Fibroblast of the aortic adventitia (primary cell): ENCODE measurements around the gene PWWP2B. TPM values are rescaled to one million over a fixed set of nuclear protein-coding genes. Genes with fewer than 3 reads are reported as not detected.
A peak's percentile ranks its signal among the peaks of the same experiment; 100 is the strongest.
"Not testable (repeated sequence)": the region's sequence is repeated elsewhere in the genome, so short reads cannot be mapped to it uniquely, and the experiment has no call there.

Experiments
- DNase-seq: peaks from one replicate; pipeline ENCODE4 v3.0.0-alpha.2; 2010; ENCODE audit warnings: low read depth
- H3K4me3 ChIP-seq: 2 replicates; pipeline ENCODE4 v1.5.1; 2011; ENCODE audit warnings: low read depth, mild to moderate bottlenecking, control low read depth, low read length, moderate library complexity
- CTCF ChIP-seq: IDR thresholded peaks from 2 replicates; pipeline ENCODE4 v1.5.1; 2011; ENCODE audit warnings: mild to moderate bottlenecking, low read length, control low read depth, inconsistent platforms; ENCODE audit not compliant: insufficient read depth
- total RNA-seq: library from RNA; depleted of rRNA; stranded (reverse); fragments of >200 nt; gene quantifications from 2 replicates; pipeline ENCODE4 v1.2.3, GENCODE V29; 2012; ENCODE audit warnings: low replicate concordance

Gene PWWP2B
- total RNA-seq, 1 donor = 7.2 TPM

GRCh38 chr10:132351611-132352010 is 45.4 kb upstream of the PWWP2B start:
- H3K4me3 ChIP-seq = no peak overlapping the region
- TF ChIP-seq CTCF = no peak
- no peak for DNase-seq

GRCh38 chr10:132352462-132353308 is 44.3 kb upstream of the PWWP2B start:
- H3K4me3 ChIP-seq = not testable (repeated sequence)
- DNase-seq = peak; percentile 61
- peak; percentile 84 for TF ChIP-seq CTCF

GRCh38 chr10:132353456-132354355 is 43.3 kb upstream of the PWWP2B start:
- TF ChIP-seq CTCF = no peak
- DNase-seq = no peak

GRCh38 chr10:132354356-132355094 is 42.5 kb upstream of the PWWP2B start:
- no peak overlapping the region for H3K4me3 ChIP-seq
- no peak for TF ChIP-seq CTCF
- DNase-seq = no peak

More at GRCh38 chr10:132353456-132354355, 43.3 kb upstream of the PWWP2B start:
- H3K4me3 ChIP-seq = no peak overlapping the region

GRCh38 chr10:132355297-132355696 is 41.7 kb upstream of the PWWP2B start:
- TF ChIP-seq CTCF = no peak
- no peak overlapping the region for H3K4me3 ChIP-seq
- DNase-seq = no peak

GRCh38 chr10:132355754-132356153 is 41.2 kb upstream of the PWWP2B start:
- no peak for DNase-seq
- no peak for TF ChIP-seq CTCF

More at GRCh38 chr10:132355754-132356153, 41.2 kb upstream of the PWWP2B start:
- H3K4me3 ChIP-seq = no peak overlapping the region
